Vagina (tissue), 2 donors: ENCODE results near the gene EXOSC2.

ENCODE experiments used
- CTCF ChIP-seq, 3 experiments: fragments of 450-650 bp in 2 of 3; fragments of 200-600 bp in 1 of 3; sonication (generic) in 1 of 3; IDR thresholded peaks; one replicate each; pipeline ENCODE4 v1.5.1; 2017 to 2019; ENCODE audit warnings: antibody characterized with exemption in 3 of 3, mild to moderate bottlenecking in 2 of 3, moderate library complexity in 2 of 3
- POLR2A ChIP-seq, 2 donors: fragments of 450-650 bp; IDR thresholded peaks; one replicate each; pipeline ENCODE4 v1.6.1; 2017; ENCODE audit warnings: antibody characterized with exemption in 2 of 2, mild to moderate bottlenecking in 2 of 2, moderate library complexity in 2 of 2
- POLR2AphosphoS5 ChIP-seq, 2 donors: sonication (generic); formaldehyde crosslinking; IDR thresholded peaks; one replicate each; pipeline ENCODE4 v1.9.0; 2017; ENCODE audit warnings: antibody characterized with exemption in 2 of 2, mild to moderate bottlenecking in 2 of 2, low read depth in 1 of 2; ENCODE audit not compliant: insufficient read depth in 1 of 2

GRCh38 chr9:130732793-130733221 is 39.2 kb downstream of the EXOSC2 start:
- TF ChIP-seq POLR2AphosphoS5 (IDR thresholded peaks at IDR 0.05; ENCODE audit: insufficient read depth in 1 of 2, low read depth in 1 of 2), result no peak
- TF ChIP-seq CTCF (IDR thresholded peaks at IDR 0.05), result no peak
- no peak for TF ChIP-seq POLR2A (IDR thresholded peaks at IDR 0.05)
